Measurements from ENCODE around the gene EIF3F.

Gene EIF3F

DNA sequence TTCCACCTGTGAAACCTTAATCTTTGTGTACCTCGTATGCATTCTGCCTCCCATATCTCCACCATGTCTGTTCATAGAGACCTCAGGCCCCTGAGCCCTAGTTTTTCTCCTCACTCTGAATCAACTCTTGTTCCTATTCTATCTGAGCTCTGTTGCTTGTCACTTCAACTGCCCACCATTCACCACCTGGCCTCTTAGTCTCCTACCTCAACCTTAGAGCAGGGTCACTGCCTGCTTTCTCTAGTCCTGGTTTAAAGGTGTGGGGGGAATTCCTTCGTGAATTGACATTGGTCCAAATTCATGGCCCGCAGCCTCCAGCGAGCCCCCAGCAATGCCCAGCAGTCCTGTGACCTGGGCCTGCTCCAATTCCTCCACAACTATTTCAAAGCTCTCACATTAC lies 54.4 kb downstream of the EIF3F start:
- TF ChIP-seq PAX5 (IDR thresholded peaks at IDR 0.05; ENCODE audit: insufficient read depth, low read length, severe bottlenecking) (no peak), POLR2AphosphoS5 (IDR thresholded peaks at IDR 0.05; ENCODE audit: low read depth, low read length) (no peak), POU2F2 (IDR thresholded peaks at IDR 0.05; ENCODE audit: low read depth, low read length) (no peak), SPI1 (IDR thresholded peaks at IDR 0.05; ENCODE audit: low read depth, low read length) (no peak), TAF1 (IDR thresholded peaks at IDR 0.05; ENCODE audit: low read depth, low read length) (no peak), POLR2A (IDR thresholded peaks at IDR 0.05; ENCODE audit: low read depth, low read length) (no peak)
- no peak for FAIRE-seq
- no peak for DNase-seq (ENCODE audit: insufficient read length, low spot score)

DNA sequence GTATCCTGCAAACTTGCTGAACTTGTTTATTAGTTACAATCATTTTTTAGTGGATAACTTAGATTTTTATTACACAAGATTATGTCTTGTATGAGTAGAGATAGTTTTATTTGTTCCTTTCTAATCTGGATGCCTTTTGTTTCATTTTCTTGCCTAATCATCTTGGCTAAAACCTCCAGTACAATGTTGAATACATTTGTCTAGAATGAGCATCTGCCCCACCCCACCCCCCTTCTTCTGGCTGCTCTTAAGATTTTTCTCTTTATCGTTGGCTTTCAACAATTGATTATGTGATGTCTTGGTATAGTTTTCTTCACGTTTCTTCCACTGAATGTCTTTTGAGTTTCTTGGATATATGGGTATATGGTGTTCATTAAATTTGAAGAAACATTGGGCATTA lies 56.6 kb downstream of the EIF3F start:
- FAIRE-seq (no peak), DNase-seq (ENCODE audit: insufficient read length, low spot score) (no peak)
- TF ChIP-seq TAF1 (IDR thresholded peaks at IDR 0.05; ENCODE audit: low read depth, low read length) (no peak), PAX5 (IDR thresholded peaks at IDR 0.05; ENCODE audit: insufficient read depth, low read length, severe bottlenecking) (no peak)

GRCh38 chr11:8045839-8046238 lies 58.7 kb downstream of the EIF3F start:
- FAIRE-seq (no peak), DNase-seq (ENCODE audit: insufficient read length, low spot score) (no peak)
- no peak for TF ChIP-seq POU2F2 (IDR thresholded peaks at IDR 0.05; ENCODE audit: low read depth, low read length)

- no peak for TF ChIP-seq POLR2A (IDR thresholded peaks at IDR 0.05; ENCODE audit: low read depth, low read length)
- FAIRE-seq = no peak
- no peak for DNase-seq (ENCODE audit: insufficient read length, low spot score)
Observed at GRCh38 chr11:8047382-8047781, 60.2 kb downstream of the EIF3F start.

GRCh38 chr11:8049084-8049483 lies 61.9 kb downstream of the EIF3F start:
- DNase-seq (ENCODE audit: insufficient read length, low spot score) (no peak), FAIRE-seq (no peak)
- TF ChIP-seq TAF1 (IDR thresholded peaks at IDR 0.05; ENCODE audit: low read depth, low read length) (no peak), POU2F2 (IDR thresholded peaks at IDR 0.05; ENCODE audit: low read depth, low read length) (no peak), SPI1 (IDR thresholded peaks at IDR 0.05; ENCODE audit: low read depth, low read length) (no peak), PAX5 (IDR thresholded peaks at IDR 0.05; ENCODE audit: insufficient read depth, low read length, severe bottlenecking) (no peak), POLR2A (IDR thresholded peaks at IDR 0.05; ENCODE audit: low read depth, low read length) (no peak), POLR2AphosphoS5 (IDR thresholded peaks at IDR 0.05; ENCODE audit: low read depth, low read length) (no peak)

Measured in GM12891 (cell line).